A204.1 (cell line): ENCODE data around the gene DCAF4.
"Not testable (repeated sequence)": the region's sequence is repeated elsewhere in the genome, so short reads cannot be mapped to it uniquely, and the experiment has no call there.

Experiments
- FAIRE-seq: peaks from 2 replicates; lab custom pipeline; 2012; peaks lifted over from hg19 to GRCh38; lab: Jason Lieb, UNC

DCAF4 gene

DNA sequence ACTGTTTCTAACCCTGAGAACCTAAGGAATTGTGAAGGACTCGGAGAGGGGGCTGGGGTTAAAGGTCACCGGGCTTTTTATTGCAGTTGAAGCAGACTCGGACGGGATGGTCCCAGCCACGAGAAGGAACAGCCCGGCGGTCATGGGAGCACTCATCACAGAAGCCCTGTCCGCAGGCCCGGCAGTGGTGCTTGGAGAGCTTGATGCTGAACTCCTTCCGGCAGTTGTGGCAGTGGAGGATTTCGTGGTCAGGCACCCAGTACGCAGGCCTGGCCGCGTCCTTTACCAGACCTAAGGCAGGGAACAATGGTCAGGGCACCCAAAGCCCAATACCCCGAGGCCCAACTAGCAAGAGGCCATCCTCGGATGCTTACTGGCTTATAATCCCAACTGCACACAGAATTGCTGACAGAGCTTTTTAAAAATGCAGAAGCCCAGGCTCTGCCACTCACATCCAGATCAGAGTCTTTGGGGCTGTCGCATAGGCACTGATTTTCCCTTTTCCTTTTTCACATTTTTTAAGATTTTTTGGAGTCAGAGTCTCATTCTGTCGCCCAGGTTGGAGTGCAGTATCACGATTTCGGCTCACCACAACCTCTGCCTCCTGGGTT lies 44.7 kb downstream of the DCAF4 start:
- no peak for FAIRE-seq

DNA sequence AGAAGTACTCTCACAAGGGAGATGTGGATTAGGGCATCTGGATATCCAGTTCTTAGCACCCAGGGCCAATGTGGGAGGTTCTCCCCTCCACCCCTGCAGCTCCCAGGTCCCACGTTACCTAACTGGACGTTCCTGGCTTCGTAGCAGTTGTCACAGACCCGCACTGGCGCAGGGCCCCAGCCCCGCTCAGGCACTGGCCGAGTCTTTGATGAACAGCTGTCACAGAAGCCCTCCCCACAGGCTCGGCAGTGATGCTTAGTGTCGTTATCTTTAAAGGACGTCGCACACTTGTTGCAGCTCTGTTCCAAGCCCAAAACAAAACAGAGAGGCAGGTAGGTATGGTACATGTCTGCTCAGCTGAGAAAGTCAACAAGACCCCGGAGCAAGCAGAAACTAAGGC lies 48.4 kb downstream of the DCAF4 start:
- FAIRE-seq, result no peak

DNA sequence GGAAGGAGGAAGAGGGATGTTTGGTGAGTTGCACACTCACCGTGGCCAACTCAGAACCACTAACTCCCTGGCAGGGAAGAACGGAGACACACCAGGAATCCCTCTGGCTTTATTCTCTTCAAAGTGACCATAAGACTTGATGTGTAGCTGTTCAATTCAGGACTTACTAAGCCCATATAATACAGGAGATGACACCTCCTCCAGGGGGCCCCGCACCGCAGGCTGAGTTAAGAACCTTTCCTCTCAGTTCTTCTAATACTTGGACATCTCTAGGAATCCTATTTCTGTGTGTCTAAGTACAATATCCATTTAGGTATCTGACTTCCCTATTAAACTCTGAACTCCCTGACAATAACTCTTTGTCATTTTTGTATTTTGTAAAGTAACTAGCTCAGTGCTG lies 49.5 kb downstream of the DCAF4 start:
- no peak for FAIRE-seq

DNA sequence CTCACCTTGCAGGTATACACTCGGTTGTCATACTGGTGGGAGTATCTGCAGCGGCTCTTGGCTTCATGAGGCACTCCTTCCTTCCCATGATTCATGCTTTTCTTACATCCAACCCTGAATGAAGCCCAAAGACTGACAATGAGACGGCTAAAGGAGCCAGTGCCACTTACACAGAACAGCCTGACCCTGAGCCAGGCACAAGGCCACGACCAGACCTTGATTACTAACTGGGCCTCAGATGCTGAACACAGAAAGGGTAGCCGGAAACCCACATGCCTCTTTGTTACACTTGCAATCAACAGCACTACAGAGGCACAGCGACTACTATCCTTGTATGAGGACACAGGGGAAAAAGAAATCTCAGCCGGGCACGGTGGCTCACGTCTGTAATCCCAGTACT lies 52.6 kb downstream of the DCAF4 start:
- no peak for FAIRE-seq

DNA sequence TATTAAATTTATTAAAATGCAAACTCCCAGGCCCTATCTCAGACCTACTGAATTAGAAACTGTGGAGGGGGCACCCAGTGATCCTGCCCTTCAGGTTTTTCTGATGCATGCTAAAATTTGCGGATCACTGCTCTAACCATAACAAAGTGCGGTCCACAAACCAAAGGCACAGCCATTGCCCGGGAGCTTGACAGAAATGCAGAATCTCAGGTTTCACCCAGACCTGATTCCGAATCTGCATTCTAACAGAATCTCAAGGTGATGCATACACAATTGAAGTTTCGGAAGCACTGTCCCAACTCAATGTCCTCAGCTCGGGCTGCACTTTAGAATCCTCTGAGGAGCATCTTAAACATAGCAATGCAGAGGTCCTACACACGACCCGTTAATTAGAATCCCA lies 54.6 kb downstream of the DCAF4 start:
- FAIRE-seq, result no peak

DNA sequence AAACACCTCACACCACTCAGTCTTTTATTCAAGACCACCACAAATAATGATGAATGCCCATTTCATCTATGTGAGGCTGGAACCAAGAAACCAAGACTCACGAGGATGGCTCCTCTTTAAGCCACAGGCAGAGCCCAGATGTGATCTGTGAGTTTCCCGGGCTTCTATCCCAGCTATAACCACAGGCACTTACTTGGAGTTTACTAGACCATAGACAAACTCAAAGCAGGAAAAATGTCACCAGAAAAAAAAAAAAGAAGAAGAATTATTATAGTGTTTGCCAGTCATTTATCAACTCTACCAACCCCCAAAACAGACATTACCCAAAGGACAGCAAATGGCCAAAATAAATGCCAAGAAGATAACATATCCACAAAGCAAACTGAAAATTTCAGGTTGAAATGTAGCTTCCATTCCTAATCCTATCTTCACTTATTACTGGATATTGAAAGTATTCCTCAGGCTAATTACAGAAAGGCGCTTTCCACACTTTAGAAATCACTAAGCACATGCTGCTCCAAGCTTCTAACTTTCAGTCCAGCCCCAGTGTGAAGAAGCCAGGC lies 56.0 kb downstream of the DCAF4 start:
- FAIRE-seq, result no peak

DNA sequence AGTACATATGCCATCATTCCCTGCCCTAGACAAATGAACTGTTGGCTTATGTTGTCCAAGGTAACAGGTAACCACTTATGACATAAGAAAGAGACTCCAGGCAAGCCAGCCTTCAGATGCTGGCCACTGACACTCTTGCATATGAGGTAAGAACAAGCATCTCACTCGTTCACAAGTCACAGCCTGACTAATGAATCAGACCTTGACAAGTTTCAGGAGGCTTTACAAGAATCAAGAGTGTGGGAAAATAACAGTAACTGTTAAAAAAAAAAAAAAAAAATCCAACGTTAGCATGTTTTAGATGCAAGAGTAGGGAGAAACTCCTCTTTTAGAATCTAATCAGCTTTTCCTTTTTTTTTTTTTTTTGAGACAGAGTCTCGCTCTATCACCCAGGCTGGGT lies 60.0 kb downstream of the DCAF4 start:
- FAIRE-seq, result no peak

DNA sequence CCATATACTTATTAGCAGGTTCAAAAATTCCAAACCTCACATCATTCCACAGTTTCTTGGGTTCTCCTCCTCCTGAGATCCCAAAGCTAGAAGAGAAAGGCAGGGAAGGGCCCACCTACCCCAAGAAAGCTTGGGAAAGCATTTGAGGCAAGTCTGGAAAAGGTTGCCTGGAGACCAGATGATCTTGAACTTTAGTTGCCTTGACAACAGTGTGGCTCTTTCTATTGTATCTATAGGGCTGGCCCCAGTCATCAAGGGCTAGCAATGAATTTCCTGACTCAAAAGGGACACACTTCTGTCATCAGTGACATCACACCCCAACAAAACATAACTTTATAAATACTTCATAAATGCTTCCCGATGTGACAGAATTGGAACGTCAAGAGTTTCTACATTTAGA lies 60.6 kb downstream of the DCAF4 start:
- FAIRE-seq, result no peak

DNA sequence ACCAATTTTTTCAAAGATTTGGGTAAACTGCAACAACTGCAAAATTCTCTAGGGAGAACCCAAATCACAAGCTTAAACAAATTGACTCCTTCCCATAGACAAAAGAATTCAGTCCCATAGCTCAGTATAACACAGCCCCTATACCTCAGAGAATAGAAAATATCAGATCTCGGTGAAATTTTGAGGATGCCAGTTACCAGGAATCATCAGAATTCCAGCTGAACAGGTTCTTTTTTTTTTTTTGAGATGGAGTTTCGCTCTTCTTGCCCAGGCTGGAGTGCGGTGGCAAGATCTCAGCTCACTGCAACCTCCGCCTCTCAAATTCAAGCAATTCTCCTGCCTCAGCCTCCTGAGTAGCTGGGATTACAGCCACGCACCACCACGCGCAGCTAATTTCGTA lies 63.9 kb downstream of the DCAF4 start:
- FAIRE-seq, result no peak

DNA sequence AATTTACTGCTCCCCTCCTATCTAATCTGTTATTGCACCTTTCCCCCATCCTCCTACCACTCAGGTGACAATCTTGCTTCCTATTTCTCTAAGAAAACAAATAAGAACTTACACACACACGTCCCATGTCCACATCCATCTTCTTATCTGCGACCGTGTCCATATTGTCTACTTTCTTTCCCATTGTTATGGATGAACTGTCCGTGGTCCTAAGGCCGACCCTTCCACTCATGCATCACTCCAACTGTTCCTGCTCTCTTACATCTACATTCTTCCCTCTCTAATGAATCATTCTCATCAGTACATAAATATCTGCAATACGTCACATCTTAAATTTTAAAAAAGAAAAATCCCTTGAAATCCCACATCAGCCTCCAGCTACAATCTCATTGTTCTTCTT lies 70.7 kb downstream of the DCAF4 start:
- no peak for FAIRE-seq

DNA sequence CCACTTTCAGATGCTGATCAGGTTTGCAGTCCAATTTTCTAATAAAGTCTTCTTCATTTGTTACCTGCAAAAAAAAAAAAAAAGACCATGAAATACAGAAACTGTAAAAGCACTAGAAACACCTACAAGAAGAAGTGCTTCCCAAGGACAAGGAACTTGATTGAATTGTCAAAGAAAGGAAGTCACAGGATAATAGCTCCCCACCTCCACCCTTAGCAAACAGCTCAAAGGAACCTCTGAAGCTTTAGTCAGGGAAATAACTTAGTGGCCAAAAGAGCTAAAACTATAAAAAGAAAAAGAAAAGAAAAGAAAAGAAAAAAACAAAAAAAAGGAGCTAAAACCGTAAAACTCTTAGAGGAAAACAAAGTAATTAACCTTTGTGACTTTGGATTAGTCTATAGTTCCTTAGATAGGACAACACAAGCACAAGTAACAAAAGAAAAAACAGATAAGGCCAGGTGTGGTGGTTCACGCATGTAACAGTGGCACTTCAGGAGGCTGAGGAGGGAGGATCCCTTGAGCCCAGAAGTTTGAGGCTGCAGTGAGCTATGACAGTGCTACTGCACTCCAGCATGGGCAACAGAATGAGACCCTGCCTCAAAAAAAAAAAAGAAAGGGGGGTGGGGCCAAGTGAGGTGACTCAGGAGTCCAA lies 72.1 kb downstream of the DCAF4 start:
- FAIRE-seq, result no peak

DNA sequence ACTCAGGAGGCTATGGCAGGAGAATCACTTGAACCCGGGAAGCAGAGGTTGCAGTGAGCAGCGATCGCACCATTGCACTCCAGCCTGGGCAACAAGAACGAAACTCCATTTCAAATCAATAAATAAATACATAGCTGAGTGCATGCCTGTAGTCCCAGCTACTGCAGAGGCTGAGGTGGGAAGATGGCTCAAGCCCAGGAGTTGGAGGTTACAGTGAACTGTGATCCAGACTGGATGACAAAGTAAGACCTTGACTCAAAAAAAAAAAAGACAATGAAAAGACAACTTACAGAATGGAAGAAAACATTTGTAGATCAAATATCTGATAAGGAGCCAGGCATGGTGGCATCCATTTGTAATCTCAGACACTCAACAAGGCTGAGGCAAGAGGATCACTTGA lies 73.1 kb downstream of the DCAF4 start:
- FAIRE-seq, result no peak

DNA sequence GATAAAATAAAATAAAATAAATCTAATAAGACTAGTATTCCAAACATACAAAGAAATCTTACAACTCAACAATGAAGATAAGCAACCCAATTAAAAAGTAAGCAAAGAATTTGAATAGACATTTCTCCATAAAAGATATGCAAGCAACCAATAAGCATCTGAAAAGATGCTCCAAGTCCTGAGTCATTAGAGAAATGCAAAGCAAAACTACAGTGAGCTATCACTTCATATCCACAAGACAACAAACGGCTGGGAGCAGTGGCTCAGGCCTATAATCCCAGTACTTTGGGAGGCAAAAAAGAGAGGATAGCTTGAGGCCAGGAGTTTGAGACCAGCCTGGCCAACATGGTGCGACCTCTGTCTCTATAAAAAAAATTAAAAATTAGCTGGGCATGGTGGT lies 73.8 kb downstream of the DCAF4 start:
- FAIRE-seq, result no peak

DNA sequence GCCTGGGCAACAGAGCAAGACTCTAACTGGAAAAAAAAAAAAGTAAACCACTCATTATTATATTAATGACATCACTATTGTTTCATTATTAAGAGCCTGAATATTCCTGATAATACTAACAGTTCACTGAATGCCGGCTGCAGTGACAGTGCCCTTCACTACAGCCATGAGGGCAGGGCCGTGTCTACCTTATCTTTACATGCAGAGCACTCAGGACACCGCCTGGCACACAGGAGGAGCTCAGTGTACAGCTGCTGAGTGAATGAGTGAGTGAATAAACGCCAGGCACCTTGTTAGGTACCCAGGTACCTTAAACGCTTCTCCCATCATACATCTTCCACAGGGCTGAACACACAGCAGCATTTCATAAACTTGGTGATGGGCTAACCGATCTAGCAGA lies 77.4 kb downstream of the DCAF4 start:
- FAIRE-seq, result no peak

DNA sequence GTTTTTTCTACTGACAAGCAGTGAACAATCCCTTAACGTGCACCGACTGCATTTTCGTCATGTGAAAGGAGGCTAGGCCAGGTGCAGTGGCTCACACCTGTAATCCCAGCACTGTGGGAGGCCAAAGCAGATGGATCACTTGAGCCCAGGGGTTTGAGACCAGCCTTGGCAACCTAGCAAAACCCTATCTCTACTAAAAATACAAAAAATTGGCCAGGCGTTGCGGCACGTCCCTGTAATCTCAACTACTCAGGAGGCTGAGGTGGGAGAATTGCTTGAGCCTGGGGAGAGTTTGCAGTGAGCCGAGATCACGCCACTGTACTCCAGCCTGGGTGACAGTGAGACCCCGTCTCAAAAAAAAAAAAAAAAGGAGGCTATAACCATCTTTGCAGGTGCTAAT lies 78.4 kb downstream of the DCAF4 start:
- FAIRE-seq, result not testable (repeated sequence)

DNA sequence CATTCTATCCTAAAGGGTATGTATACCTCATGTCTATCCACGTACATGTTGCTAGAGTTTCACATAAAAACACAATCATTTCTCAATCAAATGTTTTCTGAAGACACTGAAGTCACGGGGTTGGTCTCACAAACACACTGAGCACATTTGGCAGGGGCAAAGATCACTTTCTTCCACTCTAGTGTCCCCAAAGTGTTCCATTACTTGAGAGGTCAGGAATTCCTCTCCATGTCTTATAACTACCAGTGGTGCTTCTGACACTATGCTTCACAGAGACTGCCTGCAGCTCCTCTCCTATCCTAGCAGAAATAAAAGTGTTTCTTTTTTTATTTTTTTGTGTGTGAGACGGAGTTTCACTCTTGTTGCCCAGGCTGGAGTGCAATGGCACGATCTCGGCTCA lies 81.6 kb downstream of the DCAF4 start:
- no peak for FAIRE-seq

DNA sequence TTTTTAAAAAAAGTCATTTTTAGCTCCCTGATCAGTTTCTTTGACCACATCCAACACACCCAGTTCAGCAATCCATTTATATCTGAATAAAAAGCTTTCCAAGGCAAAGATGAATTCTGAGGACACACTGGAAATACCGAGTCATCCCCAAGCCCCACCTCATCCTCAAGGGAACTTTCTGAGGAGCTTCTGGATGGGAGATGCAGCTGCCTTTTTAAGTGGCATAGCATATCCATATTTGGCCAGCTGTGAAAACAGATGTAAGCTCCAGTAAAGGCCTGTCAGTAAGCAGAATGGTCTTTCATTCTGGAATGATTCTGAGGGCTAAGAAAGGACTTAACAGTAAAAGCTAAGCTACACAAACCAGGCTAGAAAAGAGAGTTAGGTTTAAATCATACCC lies 82.2 kb downstream of the DCAF4 start:
- FAIRE-seq, result no peak
